Endodermal cell (in vitro differentiated cells): ENCODE data around the gene CLSTN2. TPM values are rescaled to one million over a fixed set of nuclear protein-coding genes. Genes with fewer than 3 reads are reported as not detected.

ENCODE experiments used
- DNase-seq: peaks from one replicate; pipeline ENCODE4 v3.0.0-alpha.2; 2017
- H3K27ac ChIP-seq: 2 replicates; pipeline ENCODE4 v1.5.1; 2013; ENCODE audit warnings: mild to moderate bottlenecking, low read depth, low read length, moderate library complexity
- H3K27me3 ChIP-seq: 2 replicates; pipeline ENCODE4 v1.6.1; 2013; ENCODE audit warnings: mild to moderate bottlenecking, low read length, moderate library complexity; ENCODE audit not compliant: insufficient read depth, control insufficient read depth, poor library complexity, severe bottlenecking
- H3K36me3 ChIP-seq: 2 replicates; pipeline ENCODE4 v1.7.0; 2013; ENCODE audit warnings: mild to moderate bottlenecking, low read length, moderate library complexity; ENCODE audit not compliant: control insufficient read depth, insufficient read depth
- H3K4me1 ChIP-seq: one replicate; pipeline ENCODE4 v1.7.0; 2013; ENCODE audit warnings: low read length; ENCODE audit not compliant: control insufficient read depth, insufficient read depth
- H3K4me3 ChIP-seq: 2 replicates; pipeline ENCODE4 v1.5.1; 2013; ENCODE audit warnings: mild to moderate bottlenecking, low read length, moderate library complexity
- H3K9ac ChIP-seq: 2 replicates; pipeline ENCODE4 v1.6.1; 2013; ENCODE audit warnings: mild to moderate bottlenecking, low read length, moderate library complexity; ENCODE audit not compliant: poor library complexity, severe bottlenecking; ENCODE audit errors: extremely low read depth
- H3K9me3 ChIP-seq: 2 replicates; pipeline ENCODE4 v1.6.1; 2013; ENCODE audit warnings: mild to moderate bottlenecking, low read length, moderate library complexity; ENCODE audit not compliant: control insufficient read depth
- H3K27ac Mint-ChIP-seq: 2 replicates; pipeline ENCODE4 v1.8.0; 2020; ENCODE audit warnings: mixed read lengths
- H3K27me3 Mint-ChIP-seq: 2 replicates; pipeline ENCODE4 v1.8.0; 2021; ENCODE audit warnings: mild to moderate bottlenecking, mixed read lengths; ENCODE audit not compliant: insufficient read depth
- H3K36me3 Mint-ChIP-seq: 2 replicates; pipeline ENCODE4 v1.8.0; 2020; ENCODE audit warnings: low read depth, mixed read lengths
- H3K4me1 Mint-ChIP-seq: 2 replicates; pipeline ENCODE4 v1.8.0; 2020; ENCODE audit warnings: mixed read lengths
- H3K4me3 Mint-ChIP-seq: 2 replicates; pipeline ENCODE4 v1.8.0; 2020; ENCODE audit warnings: mild to moderate bottlenecking, moderate library complexity, mixed read lengths
- H3K9me3 Mint-ChIP-seq: 2 replicates; pipeline ENCODE4 v1.8.0; 2020; ENCODE audit warnings: mild to moderate bottlenecking, mixed read lengths
- CTCF ChIP-seq: fragments of 200-600 bp; sonication (generic); conservative IDR thresholded peaks from 2 replicates; pipeline ENCODE4 v1.5.0; 2021; ENCODE audit warnings: antibody characterized with exemption, mild to moderate bottlenecking
- WGBS, 2 experiments: methylation state at CpG; one replicate each; pipeline versions ENCODE4 v1.1.5 to v1.1.7; 2013; ENCODE audit warnings: missing lambda C conversion rate in 2 of 2, mixed read lengths in 1 of 2; ENCODE audit not compliant: insufficient coverage in 1 of 2, insufficient read length in 1 of 2; 5-methylcytosine and 5-hydroxymethylcytosine counted together
- total RNA-seq, 2 donors: library from RNA; stranded (reverse); fragmentation: NEBNext Ultra II Directional in 1 of 2; extraction: Animal tissue kit (Norgen Biotek cat#: 25700) in 1 of 2; gene quantifications; 2 replicates in 1 of 2; 3 replicates in 1 of 2; pipeline ENCODE4 v1.2.1, GENCODE V29; 2021

CLSTN2 gene
- total RNA-seq, 2 donors from 2014 or later: 0.13 to 0.42 TPM

GRCh38 chr3:140334132-140334929 is 399.3 kb downstream of the CLSTN2 start:
- Mint-ChIP-seq H3K36me3 (no peaks in the 10 kb centered on the region), H3K4me3 (no peak overlapping the region), H3K9me3 (no peaks in the 10 kb centered on the region), H3K27me3 (peaks cover 4% of the 10 kb centered on the region), H3K4me1 (peaks cover 13% of the 10 kb centered on the region), H3K27ac (no peak overlapping the region)
- no peaks in the 10 kb centered on the region for H3K9me3 ChIP-seq
- H3K9ac ChIP-seq: no peak overlapping the region
- H3K27me3 ChIP-seq: no peaks in the 10 kb centered on the region
- 77 to 86% methylated on average over 4 to 5 of the region's 5 CpGs for WGBS, 2 experiments
- no peaks in the 10 kb centered on the region for H3K36me3 ChIP-seq
- no peak overlapping the region for H3K27ac ChIP-seq
- H3K4me3 ChIP-seq: no peak overlapping the region
- no peak for TF ChIP-seq CTCF
- peaks cover 9% of the 10 kb centered on the region for H3K4me1 ChIP-seq
- DNase-seq: no peak

- Histone ChIP-seq H3K4me3 (no peak overlapping the region), H3K36me3 (no peaks in the 10 kb centered on the region), H3K27me3 (no peaks in the 10 kb centered on the region), H3K9me3 (no peaks in the 10 kb centered on the region), H3K27ac (no peak overlapping the region), H3K9ac (no peak overlapping the region), H3K4me1 (peaks cover 9% of the 10 kb centered on the region)
- H3K27ac Mint-ChIP-seq: no peak overlapping the region
- TF ChIP-seq CTCF: no peak
- no peaks in the 10 kb centered on the region for H3K36me3 Mint-ChIP-seq
- H3K9me3 Mint-ChIP-seq: no peaks in the 10 kb centered on the region
- WGBS, 2 experiments: 76% methylated on average over 3 of the region's 3 CpGs; no CpG with 5 or more reads in 1 of the 2 experiments
- H3K4me1 Mint-ChIP-seq: peaks cover 13% of the 10 kb centered on the region
- H3K4me3 Mint-ChIP-seq: no peak overlapping the region
- peaks cover 4% of the 10 kb centered on the region for H3K27me3 Mint-ChIP-seq
- no peak for DNase-seq
These were observed 401.5 kb downstream of the CLSTN2 start for GRCh38 chr3:140336465-140336864.

- H3K27me3 ChIP-seq: no peaks in the 10 kb centered on the region
- H3K27ac Mint-ChIP-seq: no peak overlapping the region
- H3K4me1 ChIP-seq: peaks cover 3% of the 10 kb centered on the region
- H3K4me3 Mint-ChIP-seq: no peak overlapping the region
- H3K36me3 ChIP-seq: no peaks in the 10 kb centered on the region
- H3K4me3 ChIP-seq: no peak overlapping the region
- H3K9ac ChIP-seq: no peak overlapping the region
- H3K9me3 ChIP-seq: no peaks in the 10 kb centered on the region
- no peaks in the 10 kb centered on the region for H3K9me3 Mint-ChIP-seq
- H3K4me1 Mint-ChIP-seq: peaks cover 20% of the 10 kb centered on the region
- no peak overlapping the region for H3K27ac ChIP-seq
- peaks cover 11% of the 10 kb centered on the region for H3K27me3 Mint-ChIP-seq
- no peak for TF ChIP-seq CTCF
- WGBS, 2 experiments: 96% methylated on average over 6 of the region's 6 CpGs; no CpG with 5 or more reads in 1 of the 2 experiments
- no peak for DNase-seq
- H3K36me3 Mint-ChIP-seq: no peaks in the 10 kb centered on the region
These were observed 403.9 kb downstream of the CLSTN2 start for GRCh38 chr3:140338916-140339315.
